Measurements from ENCODE around the gene ARRDC1.

GRCh38 chr9:137650259-137650658 is 44.8 kb downstream of the ARRDC1 start:
- TF ChIP-seq, protein P1, sequence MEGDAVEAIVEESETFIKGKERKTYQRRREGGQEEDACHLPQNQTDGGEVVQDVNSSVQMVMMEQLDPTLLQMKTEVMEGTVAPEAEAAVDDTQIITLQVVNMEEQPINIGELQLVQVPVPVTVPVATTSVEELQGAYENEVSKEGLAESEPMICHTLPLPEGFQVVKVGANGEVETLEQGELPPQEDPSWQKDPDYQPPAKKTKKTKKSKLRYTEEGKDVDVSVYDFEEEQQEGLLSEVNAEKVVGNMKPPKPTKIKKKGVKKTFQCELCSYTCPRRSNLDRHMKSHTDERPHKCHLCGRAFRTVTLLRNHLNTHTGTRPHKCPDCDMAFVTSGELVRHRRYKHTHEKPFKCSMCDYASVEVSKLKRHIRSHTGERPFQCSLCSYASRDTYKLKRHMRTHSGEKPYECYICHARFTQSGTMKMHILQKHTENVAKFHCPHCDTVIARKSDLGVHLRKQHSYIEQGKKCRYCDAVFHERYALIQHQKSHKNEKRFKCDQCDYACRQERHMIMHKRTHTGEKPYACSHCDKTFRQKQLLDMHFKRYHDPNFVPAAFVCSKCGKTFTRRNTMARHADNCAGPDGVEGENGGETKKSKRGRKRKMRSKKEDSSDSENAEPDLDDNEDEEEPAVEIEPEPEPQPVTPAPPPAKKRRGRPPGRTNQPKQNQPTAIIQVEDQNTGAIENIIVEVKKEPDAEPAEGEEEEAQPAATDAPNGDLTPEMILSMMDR (IDR thresholded peaks at IDR 0.05; ENCODE audit: insufficient read depth, low read length): no peak
- TF ChIP-seq SPI1 (IDR thresholded peaks at IDR 0.05; ENCODE audit: borderline replicate concordance, low read depth) (no peak), POLR2AphosphoS5 (IDR thresholded peaks at IDR 0.05; ENCODE audit: low read depth) (no peak)

Data from HL-60 (cell line).